ENCODE data around the gene HDAC9. TPM values are rescaled to one million over a fixed set of nuclear protein-coding genes. Genes with fewer than 3 reads are reported as not detected.

Gene HDAC9
- polyA plus RNA-seq, 3 donors = 41.7 to 51.2 (median 44.2) TPM

DNA sequence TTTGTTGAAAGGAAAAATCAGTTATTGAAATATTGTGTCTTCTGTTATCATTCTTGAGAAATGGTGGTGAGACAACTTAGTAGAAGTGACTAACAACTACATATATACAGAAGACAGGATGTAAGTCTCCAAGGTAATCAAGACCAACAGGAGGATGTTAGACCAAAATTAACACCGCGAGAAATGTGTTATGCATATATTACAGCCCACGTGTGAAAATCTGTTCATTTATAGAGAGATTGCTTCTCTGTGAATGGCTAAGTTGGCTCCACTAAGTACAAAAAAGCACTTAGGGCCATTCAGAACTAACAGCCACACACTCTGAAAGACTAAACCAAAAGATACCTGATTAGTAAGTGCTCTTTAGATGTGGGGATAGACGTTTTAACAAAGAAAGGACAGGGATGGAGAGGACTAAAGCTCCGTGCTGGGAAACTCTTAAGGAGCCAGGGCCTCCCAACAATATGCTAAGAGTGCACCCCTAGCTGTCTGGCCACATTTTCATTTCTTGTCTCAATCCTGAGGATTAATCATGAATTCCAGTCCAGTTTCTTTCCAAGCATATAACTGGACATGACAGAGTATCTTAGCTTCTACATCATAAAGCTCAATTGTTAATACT is 26.5 kb downstream of the HDAC9 start:
- peaks cover 4% of the 10 kb centered on the region for H3K4me1 Mint-ChIP-seq
- intact Hi-C loops (cut with micrococcal nuclease) = no loop called here
- H3K4me3 ChIP-seq (replicated peaks in 1 of 3; ENCODE audit: low read depth in 2 of 3, low read length in 3 of 3) = no peak overlapping the region
- H3K79me2 ChIP-seq (ENCODE audit: insufficient read depth, low read length) = peaks cover 5% of the 10 kb centered on the region
- H3K36me3 ChIP-seq (replicated peaks in 1 of 2; ENCODE audit: control insufficient read depth in 1 of 2, insufficient read depth in 2 of 2, low read length in 2 of 2) = peaks cover 0 to 3% of the 10 kb centered on the region in 2 donors
- no peaks in the 10 kb centered on the region for H3K4me1 ChIP-seq (ENCODE audit: control insufficient read depth in 1 of 2, insufficient read depth in 2 of 2, low read length in 2 of 2)
- H2AFZ ChIP-seq (ENCODE audit: insufficient read depth, low read depth, low read length, poor library complexity, severe bottlenecking) = no peak overlapping the region
- no CpG with 5 or more reads among the region's 5 CpGs for WGBS (ENCODE audit: insufficient coverage)
- no peak overlapping the region for H3K4me3 Mint-ChIP-seq
- no peaks in the 10 kb centered on the region for H3K9me3 ChIP-seq (replicated peaks in 1 of 2; ENCODE audit: control insufficient read depth in 1 of 2, insufficient read depth in 1 of 2, low read length in 2 of 2)
- DNase-seq = no peak
- peaks cover 1 to 4% of the 10 kb centered on the region in 2 donors for H3K36me3 Mint-ChIP-seq
- no peaks in the 10 kb centered on the region for H3K9me3 Mint-ChIP-seq
- no peak overlapping the region for H3K27ac Mint-ChIP-seq
- H3K4me2 ChIP-seq (replicated peaks; ENCODE audit: extremely low read depth, low read length, poor library complexity, severe bottlenecking) = no peak overlapping the region
- no peak overlapping the region for H3K9ac ChIP-seq (ENCODE audit: insufficient read depth, low read length, poor library complexity, severe bottlenecking)
- H3K27me3 Mint-ChIP-seq (ENCODE audit: low read depth in 3 of 3) = peaks cover 0 to 2% (median 0%) of the 10 kb centered on the region in 3 donors
- TF ChIP-seq, protein P1, sequence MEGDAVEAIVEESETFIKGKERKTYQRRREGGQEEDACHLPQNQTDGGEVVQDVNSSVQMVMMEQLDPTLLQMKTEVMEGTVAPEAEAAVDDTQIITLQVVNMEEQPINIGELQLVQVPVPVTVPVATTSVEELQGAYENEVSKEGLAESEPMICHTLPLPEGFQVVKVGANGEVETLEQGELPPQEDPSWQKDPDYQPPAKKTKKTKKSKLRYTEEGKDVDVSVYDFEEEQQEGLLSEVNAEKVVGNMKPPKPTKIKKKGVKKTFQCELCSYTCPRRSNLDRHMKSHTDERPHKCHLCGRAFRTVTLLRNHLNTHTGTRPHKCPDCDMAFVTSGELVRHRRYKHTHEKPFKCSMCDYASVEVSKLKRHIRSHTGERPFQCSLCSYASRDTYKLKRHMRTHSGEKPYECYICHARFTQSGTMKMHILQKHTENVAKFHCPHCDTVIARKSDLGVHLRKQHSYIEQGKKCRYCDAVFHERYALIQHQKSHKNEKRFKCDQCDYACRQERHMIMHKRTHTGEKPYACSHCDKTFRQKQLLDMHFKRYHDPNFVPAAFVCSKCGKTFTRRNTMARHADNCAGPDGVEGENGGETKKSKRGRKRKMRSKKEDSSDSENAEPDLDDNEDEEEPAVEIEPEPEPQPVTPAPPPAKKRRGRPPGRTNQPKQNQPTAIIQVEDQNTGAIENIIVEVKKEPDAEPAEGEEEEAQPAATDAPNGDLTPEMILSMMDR (IDR thresholded peaks at IDR 0.05) = no peak
- no peak overlapping the region for H3K27ac ChIP-seq (ENCODE audit: low read depth in 1 of 2, low read length in 2 of 2)
- H3K27me3 ChIP-seq (ENCODE audit: control insufficient read depth in 2 of 2, insufficient read depth in 2 of 2, low read length in 2 of 2) = no peaks in the 10 kb centered on the region
- H4K20me1 ChIP-seq (ENCODE audit: insufficient read depth, low read length) = peaks cover 39% of the 10 kb centered on the region

DNA sequence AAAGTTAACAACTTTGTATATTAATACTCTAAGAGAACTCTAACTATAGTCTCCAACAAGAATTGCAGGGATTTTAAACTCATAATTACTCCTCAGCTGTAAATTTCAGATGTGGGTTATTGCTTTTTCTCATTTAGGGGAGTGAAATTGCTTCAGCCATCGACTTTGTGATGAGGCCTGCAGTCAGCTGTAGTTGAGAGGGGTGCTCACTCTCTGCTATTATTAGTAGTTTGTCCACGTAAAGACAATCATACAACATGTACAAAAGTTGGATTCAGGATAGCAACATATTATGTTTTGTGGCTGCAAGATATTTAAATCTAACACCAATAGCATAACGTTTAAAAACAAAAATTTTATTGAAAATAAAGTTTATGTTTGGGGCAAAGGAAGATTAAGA is 28.7 kb downstream of the HDAC9 start:
- Mint-ChIP-seq H3K9me3 (no peaks in the 10 kb centered on the region), H3K27ac (no peak overlapping the region), H3K4me3 (no peak overlapping the region), H3K36me3 (peaks cover 0 to 4% of the 10 kb centered on the region in 2 donors), H3K27me3 (ENCODE audit: low read depth in 3 of 3) (peaks cover 0 to 2% (median 0%) of the 10 kb centered on the region in 3 donors), H3K4me1 (peaks cover 6% of the 10 kb centered on the region)
- H3K4me3 ChIP-seq (replicated peaks in 1 of 3; ENCODE audit: low read depth in 2 of 3, low read length in 3 of 3) = no peak overlapping the region
- H3K36me3 ChIP-seq (replicated peaks in 1 of 2; ENCODE audit: control insufficient read depth in 1 of 2, insufficient read depth in 2 of 2, low read length in 2 of 2) = no peaks in the 10 kb centered on the region
- H3K27ac ChIP-seq (ENCODE audit: low read depth in 1 of 2, low read length in 2 of 2) = no peak overlapping the region
- peaks cover 30% of the 10 kb centered on the region for H4K20me1 ChIP-seq (ENCODE audit: insufficient read depth, low read length)
- TF ChIP-seq, protein P1 (IDR thresholded peaks at IDR 0.05) = no peak
- DNase-seq = no peak
- no peak overlapping the region for H2AFZ ChIP-seq (ENCODE audit: insufficient read depth, low read depth, low read length, poor library complexity, severe bottlenecking)
- H3K9me3 ChIP-seq (replicated peaks in 1 of 2; ENCODE audit: control insufficient read depth in 1 of 2, insufficient read depth in 1 of 2, low read length in 2 of 2) = no peaks in the 10 kb centered on the region
- intact Hi-C loops (cut with micrococcal nuclease) = no loop called here
- no peak overlapping the region for H3K4me2 ChIP-seq (replicated peaks; ENCODE audit: extremely low read depth, low read length, poor library complexity, severe bottlenecking)
- H3K27me3 ChIP-seq (ENCODE audit: control insufficient read depth in 2 of 2, insufficient read depth in 2 of 2, low read length in 2 of 2) = no peaks in the 10 kb centered on the region
- no CpG with 5 or more reads among the region's 3 CpGs for WGBS (ENCODE audit: insufficient coverage)
- no peak overlapping the region for H3K9ac ChIP-seq (ENCODE audit: insufficient read depth, low read length, poor library complexity, severe bottlenecking)
- peaks cover 7% of the 10 kb centered on the region for H3K79me2 ChIP-seq (ENCODE audit: insufficient read depth, low read length)
- H3K4me1 ChIP-seq (ENCODE audit: control insufficient read depth in 1 of 2, insufficient read depth in 2 of 2, low read length in 2 of 2) = no peaks in the 10 kb centered on the region
